Stimulated activated CD4-positive, alpha-beta T cell treated with anti-CD3 and anti-CD28 coated beads, TNF-alpha, amount 100 ng/mL, for 1 hour (primary cell): Measurements from ENCODE around the gene LPAR4.
"Not testable (repeated sequence)": the region's sequence is repeated elsewhere in the genome, so short reads cannot be mapped to it uniquely, and the experiment has no call there.

Experiments
- DNase-seq, 3 donors: peaks; one replicate each; pipeline ENCODE4 v3.0.0-alpha.2; 2020; ENCODE audit warnings: low read depth in 3 of 3, low spot score in 1 of 3

LPAR4 gene, protein sequence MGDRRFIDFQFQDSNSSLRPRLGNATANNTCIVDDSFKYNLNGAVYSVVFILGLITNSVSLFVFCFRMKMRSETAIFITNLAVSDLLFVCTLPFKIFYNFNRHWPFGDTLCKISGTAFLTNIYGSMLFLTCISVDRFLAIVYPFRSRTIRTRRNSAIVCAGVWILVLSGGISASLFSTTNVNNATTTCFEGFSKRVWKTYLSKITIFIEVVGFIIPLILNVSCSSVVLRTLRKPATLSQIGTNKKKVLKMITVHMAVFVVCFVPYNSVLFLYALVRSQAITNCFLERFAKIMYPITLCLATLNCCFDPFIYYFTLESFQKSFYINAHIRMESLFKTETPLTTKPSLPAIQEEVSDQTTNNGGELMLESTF

DNA sequence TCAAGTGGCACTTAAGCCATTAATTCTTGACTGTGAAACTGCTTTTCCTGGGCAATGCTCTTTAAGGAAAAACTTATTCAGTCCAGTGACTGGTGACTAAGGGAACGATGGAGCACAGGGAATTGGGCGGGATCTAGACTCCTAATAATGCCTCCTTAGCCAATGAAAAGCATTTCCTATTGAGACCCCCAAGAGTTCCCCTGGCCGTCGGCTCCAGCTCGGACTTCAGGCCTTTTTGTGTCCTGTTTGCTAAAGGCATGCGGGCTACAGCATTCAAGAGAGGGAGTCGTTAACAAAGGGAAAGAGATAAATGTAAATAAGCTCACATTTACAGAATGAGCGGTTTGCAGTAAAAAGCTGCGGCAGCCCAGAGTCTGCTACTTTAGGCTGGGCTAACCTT, at the start of gene LPAR4:
Gene LPAR4, plus strand, starts transcription at position 232 of the 400 bp plus-strand sequence. CDS start 7,150 bp downstream, outside the sequence.
- DNase-seq: no peak

DNA sequence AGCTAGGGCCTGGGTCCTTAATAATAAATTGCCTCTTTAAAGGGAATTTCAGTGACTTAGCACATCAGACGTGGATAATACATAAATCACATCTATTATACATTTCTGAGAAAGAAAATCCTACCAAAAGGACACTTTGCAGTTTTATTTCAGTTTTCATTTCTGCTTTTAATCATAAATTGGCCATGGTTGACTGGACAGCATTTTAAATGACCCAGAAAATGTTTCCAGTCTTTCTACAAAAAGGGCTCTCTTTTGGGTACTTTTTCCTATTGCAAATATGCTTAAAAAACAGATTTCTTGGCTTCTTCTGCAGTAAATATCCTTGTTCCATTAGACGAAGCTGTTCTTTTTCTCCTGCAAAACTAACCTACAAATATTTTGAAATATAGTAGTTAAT, 41.4 kb upstream of the LPAR4 start:
- DNase-seq: no peak

DNA sequence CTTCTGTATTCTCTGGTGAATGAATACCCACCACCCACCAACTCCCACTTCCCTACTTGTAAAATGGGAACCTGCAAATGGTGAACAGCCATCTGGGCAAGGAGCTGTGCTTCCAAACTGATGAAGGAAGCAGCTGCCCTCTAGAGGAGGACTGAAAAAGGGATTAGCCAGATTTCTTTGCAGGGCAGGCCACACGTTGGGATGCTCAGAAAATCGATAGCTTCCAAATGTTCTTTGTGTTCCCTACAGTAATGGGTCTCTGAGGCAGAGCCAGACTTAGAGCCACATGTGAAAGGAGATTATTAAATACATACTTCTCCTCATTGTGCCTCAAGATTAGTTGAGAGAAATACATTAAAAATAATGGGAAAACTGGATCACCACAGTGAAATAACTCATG, 39.3 kb upstream of the LPAR4 start:
- DNase-seq: no peak

DNA sequence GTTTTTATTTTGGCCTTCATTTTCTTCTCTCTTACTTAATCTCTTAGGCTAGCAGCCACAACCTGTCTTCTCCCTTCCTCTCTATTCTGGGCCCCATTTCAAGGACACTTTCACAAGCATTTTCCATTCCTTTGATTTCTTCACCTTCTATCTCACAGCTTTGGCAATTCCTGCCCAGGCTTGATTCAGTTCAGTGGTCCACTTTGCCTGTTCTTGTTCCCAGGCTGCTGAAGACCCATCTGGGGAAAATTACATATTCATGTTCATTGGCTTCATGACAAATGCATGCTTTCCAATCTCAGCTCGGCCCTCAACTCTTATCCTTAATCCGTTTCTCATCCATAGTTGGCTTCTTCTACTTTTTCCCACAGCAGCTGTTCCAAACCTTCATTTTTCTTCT, 38.7 kb upstream of the LPAR4 start:
- no peak for DNase-seq

DNA sequence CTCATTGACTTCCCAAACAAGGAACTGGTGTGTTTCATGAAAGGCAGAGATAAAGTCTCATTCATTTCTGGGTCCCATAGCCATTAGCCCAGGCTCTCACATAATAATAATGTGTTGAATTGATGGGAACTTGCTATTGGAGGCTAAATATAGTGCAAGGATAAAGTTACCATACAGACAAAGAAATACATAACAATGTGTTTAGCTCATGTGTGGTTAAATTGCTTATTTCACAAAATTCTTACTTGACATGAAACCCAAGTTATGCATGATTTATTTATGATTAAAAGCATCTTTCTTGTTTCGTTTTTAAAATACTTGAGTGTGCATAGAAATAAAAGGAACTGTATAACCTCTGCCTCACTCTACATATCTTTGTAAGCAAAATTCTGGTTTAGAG, 37.3 kb upstream of the LPAR4 start:
- no peak for DNase-seq

DNA sequence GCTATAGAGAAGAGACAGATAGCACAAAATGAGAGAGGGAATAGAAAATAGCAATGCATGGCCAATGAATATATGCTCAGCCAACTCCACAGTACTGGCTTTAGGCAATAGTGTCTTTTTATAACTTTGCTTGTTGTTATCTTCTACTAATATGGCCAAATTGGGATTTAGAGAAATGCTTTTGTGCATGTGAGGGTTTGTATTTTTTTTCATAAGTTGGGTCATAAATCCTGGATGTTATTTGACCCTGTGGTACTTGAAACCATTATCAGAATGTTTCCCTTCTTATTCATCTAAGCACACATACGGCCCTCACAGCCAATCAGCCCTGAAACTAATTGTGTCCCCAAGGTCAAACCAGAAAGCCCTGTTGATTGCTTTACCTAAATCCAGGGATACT, 35.2 kb upstream of the LPAR4 start:
- no peak for DNase-seq

DNA sequence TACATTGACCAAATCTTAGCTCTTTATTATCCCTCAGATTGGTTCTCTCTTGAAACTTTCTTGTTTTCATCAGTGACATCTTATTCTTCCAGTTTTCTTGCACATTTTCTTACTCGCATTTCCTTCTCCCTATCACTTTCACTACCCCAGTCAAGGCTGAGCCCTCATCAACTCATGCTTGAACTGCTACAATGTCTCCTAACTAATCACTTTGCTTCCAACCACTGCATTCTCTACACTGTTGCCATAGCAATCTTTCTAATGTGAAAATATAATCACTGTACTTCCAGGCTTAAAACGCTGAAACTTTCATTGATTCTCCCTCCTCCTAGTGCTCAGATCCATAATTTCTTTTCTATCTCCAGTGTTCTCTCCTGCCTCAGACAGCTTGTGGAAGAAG, 22.2 kb upstream of the LPAR4 start:
- DNase-seq: no peak

DNA sequence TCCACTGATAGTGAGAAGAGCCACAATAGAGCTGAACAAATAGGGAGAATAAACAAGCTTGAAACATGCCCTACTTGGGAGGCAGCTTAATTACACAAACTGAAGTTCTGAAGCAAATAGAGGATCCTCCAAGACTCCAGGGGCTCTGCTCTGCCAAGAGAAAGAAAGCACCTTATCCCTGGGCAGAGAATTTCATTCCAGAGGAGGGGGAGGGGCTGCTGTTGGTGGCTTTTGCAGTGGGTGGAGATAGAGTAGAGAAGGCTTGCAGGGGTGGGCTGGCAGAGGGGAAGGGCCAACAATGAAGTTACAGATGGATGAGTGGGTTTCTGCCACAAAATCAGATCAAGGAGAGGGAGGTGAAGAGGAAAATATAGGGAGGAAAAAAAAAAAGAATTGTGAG, 1.0 kb upstream of the LPAR4 start:
- DNase-seq: no peak

DNA sequence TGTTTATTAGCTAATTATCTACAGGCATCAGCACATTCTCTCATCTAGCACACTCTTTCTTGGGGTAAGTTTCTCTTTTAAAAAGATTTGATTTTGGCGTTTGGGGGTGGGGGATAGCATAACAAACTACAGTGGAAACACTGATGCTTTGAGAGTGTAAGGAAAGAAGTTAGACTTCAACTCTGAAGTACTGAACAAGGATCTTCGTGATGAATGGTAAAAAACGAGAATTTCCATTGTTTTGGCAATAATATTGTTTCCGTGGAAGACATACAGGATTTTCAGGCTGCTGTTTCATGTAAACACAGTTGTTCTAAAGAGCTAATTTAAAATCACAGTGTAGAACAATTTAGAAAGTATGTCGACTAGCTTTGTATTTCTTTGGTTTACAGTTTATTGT, 451 bp downstream of the LPAR4 start:
- no peak for DNase-seq

DNA sequence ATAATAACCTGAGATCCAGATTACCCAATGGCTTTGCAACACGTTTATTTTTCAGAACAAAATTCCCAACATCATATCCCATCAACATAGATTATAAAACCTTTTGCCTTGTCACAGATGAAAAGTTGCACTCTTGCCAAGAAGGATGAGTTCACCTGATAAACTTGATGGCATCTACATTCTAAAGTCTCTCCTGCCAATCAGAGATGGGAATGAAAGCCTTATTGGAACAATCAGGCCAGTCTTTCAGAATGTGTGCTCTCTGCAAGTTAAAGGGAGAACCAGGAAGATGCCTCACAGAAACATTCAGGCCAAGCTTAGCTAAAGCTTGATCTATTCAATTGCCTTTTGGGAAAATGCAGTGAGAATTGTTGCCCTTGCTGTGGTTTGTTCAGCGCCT, 1.3 kb downstream of the LPAR4 start:
- DNase-seq: no peak

DNA sequence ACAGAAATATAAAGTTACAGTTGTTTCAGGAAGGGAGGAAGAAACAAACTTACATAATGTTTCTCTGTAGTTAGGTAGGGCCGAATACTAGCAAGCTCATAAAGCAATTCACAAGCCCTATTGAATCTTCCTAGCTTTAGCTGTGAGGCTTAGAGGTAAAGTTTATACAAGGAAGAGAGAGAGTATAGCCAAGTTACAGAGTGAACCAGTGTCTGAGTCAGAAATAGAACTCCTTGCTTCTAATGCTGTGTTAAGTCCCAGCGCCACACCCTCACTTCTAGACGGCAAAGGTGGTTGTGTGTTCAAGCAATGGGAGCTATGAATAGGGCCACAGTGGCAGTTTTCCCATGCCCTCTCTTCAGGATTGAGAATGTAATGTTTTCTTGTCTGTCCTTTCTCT, 6.1 kb downstream of the LPAR4 start:
- no peak for DNase-seq

DNA sequence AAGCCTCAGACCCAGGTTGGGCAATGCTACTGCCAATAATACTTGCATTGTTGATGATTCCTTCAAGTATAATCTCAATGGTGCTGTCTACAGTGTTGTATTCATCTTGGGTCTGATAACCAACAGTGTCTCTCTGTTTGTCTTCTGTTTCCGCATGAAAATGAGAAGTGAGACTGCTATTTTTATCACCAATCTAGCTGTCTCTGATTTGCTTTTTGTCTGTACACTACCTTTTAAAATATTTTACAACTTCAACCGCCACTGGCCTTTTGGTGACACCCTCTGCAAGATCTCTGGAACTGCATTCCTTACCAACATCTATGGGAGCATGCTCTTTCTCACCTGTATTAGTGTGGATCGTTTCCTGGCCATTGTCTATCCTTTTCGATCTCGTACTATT, 7.4 kb downstream of the LPAR4 start:
- no peak for DNase-seq

DNA sequence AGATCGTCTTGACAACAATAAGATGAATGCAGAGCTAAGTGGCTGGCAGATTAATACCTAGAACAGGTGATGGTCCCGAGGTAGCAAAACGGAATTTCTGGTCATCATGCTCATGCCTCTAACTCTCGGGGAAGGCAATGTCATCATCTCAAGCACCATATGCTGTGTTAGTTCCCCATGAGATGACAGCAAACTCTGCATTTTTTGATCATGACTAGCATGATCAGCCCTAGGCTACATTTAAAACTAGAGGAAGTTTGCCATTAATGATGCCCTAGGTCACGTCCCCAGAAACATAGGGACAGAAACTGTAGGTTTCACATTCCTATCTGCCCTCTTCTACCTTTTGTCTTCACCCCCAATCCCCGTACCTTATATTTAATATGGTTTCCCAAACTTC, 11.6 kb downstream of the LPAR4 start:
- DNase-seq: no peak

DNA sequence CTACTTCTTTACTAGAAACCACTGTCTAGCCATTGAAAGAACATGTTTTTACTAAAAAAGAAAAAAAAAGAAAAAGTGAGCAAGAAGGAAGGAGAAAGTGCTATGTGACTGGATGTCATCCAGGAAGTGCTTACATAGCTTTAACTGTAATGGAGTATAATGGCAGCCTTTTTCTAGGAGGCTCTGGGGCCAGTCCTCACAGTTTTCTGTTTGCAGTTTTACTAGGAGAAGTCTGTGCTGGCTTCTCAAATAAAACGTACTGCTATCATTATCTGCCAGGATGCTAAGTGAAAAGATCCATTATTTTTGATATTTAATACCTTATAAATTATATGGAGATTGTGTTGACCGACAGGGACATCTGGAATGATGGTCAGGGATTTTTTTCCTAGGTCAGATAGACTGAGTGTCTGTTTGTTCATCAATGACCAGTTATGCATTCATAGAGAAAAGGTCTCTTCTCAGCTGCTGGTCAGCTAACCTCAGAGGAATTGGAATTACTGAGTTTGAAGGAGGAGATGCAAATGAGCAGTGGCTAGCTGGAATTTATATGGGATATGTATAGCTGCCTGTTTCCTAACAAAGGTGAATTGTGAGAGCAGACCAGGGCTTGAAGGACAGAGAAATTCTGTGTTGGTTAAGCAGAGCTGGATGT, 21.7 kb downstream of the LPAR4 start:
- no peak for DNase-seq

DNA sequence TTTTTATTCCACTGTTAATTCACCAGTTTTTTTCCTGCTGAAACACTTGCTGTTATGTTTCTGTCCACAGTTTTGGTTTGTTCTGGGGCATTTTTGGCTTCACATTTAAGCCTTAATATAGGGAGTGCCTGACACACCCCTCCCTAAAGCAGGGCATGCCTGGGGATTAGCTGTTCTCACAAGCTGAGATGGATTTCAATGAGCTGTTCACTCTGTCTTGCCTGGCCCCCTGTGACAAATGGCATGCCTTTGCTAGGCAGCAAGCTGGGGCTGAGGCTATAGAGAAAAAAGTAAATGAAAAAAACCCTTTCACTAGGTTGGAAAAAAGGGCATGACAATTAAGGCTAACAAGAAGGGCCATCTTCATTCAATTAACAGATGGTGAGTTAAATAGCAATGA, 22.4 kb downstream of the LPAR4 start:
- DNase-seq: no peak

DNA sequence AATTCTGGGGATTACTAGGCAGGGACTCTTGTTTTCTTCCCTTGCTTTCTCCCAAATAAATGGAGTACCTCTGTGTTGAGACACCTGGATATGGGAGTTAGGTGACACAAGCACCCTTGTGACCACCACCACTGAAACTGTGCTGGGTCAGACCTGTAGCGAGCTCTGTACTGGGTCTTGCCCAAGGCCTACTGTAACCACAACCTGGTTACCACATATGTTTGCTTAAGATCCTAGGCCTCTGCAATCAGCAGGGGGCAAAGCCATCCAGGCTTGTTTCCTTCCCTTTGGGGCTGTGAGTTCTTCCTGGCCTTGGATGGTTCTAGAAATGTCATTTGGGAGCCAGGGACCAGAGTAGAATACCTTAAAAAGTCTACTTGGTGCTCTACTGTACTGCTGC, 49.4 kb downstream of the LPAR4 start:
- no peak for DNase-seq

DNA sequence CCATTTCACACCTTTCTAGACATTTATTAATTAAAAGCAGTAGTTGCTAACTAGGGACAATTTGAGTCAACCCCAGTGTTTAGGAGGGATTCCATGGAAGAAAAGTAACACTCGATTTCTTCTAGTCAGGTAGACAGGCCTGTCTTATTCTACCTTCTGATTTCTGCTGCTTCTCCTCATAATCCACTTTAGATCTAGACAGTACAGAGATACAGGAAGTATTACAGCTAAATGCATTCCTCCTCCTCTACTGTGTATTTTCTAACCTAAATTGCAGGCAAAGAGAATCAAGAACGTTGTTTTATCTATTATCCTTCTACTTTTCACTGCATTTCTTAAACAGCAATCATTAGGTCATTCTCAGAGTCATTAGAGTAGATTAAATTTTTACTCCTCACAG, 52.6 kb downstream of the LPAR4 start:
- DNase-seq: no peak

DNA sequence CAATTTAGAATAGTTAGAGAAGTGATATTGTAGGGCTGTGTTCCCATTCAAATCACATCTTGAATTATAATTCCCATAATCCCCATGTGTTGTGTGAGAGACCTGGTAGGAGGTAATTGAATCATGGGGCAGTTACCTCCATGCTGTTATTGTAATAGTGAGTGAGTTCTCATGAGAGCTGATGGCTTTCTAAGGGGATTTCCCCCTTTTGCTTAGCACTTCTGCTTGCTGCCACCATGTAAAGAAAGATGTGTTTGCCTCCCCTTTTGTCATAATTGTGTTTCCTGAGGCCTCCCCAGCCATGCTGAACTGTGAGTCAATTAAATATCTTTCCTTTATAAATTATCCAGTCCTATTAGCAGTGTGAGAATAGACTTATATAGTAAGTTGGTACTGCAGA, 53.2 kb downstream of the LPAR4 start:
- DNase-seq: no peak

DNA sequence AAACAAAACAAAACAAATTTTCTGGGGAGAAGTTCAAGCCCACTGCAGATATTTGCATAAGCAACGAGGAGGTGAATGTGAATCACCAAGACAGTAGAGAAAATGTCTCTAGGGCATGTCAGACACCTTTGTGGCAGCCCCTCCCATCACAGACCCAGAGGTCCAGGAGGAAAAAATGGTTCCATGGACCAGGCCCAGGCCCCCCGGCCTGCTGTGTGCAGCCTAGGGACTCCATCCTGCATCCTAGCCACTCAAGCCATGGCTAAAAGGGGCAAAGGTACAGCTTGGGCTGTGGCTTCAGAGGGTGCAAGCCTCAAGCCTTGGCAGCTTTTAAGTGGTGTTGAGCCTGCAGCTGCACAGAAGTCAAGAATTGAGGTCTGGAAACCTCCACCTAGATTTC, 54.0 kb downstream of the LPAR4 start:
- no peak for DNase-seq

DNA sequence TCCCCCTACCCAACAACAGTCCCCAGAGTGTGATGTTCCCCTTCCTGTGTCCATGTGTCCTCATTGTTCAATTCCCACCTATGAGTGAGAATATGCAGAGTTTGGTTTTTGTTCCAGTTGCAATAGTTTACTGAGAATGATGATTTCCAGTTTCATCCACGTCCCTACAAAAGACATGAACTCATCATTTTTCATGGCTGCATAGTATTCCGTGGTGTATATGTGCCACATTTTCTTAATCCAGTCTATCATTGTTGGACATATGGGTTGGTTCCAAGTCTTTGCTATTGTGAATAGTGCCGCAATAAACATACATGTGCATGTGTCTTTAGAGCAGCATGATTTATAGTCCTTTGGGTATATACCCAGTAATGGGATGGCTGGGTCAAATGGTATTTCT, 55.0 kb downstream of the LPAR4 start:
- not testable (repeated sequence) for DNase-seq
